AG08396 (cell line): ENCODE results near the gene TREML4.
"Not testable (repeated sequence)": the region's sequence is repeated elsewhere in the genome, so short reads cannot be mapped to it uniquely, and the experiment has no call there.

ENCODE experiments used
- DNase-seq: peaks from one replicate; pipeline ENCODE4 v3.0.0; 2012; ENCODE audit warnings: low spot score, mixed read lengths

Gene TREML4

DNA sequence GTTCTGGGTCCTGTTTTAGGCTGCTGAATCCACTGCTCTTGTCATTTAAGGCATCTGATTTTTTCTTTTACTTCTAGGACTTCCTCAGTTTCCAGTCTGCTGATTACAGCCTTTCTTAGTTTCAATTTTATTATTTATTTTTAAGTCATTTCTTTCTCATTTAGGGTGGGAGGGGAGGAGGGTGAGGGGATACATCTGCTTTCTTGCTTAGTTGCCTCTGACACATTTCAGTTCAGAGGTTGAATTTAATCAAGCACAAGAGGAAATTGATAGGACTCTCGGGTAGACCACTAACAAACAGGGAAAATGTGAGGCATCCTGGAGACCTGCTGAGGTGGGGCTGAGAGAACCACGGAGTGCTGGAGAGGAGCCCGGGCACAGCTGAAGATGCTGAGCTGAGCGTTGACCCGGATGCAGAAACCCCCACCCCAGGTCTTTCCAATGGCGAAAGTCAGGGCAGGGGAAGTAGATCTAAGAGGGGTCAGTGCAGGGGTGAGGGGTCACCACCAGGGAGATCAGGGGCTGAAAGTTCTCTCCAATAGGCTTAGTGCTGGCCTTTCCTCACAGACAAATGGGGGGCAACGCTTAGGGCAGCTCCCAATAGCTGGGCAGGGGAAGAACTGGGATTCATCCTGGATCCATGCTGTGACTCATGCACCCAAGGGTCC lies 19.6 kb upstream of the TREML4 start:
- DNase-seq = no peak

DNA sequence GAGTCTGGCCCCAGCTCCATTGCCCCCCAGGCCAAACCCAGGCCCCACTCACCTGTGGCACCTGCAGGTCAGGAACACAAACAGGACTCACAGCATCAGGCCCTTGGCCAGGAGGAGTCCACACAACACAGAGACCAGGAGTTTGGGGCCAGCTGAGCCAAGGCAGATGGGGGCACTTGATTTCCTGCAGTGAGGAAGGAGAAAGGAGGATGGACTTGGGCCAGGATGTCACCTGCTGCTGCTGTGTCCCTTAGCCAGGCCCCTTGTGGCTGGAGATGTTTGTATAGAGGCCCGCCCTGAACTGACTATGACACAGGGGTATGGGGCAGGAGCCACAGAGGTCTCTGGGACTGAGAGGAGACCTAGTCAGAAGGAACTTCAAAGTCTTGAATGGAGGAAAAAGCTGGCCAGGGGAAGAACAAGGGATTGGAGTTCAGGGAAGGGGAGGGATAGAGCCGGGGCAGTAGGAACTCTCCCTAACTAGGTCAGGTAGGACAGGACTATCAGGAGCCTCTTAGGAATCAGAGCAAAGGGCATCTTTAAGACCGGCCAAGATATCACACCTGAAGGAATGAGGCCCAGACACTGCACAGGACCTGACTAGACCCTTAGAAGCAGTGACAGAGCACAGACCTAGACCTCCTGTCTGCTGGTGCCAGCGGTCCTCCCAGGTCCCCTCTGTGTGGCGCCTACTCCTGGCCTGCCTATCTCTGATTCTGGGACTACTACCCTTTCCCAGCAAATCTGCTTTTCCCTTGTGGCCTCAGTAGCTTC lies 18.4 kb upstream of the TREML4 start:
- DNase-seq = no peak

DNA sequence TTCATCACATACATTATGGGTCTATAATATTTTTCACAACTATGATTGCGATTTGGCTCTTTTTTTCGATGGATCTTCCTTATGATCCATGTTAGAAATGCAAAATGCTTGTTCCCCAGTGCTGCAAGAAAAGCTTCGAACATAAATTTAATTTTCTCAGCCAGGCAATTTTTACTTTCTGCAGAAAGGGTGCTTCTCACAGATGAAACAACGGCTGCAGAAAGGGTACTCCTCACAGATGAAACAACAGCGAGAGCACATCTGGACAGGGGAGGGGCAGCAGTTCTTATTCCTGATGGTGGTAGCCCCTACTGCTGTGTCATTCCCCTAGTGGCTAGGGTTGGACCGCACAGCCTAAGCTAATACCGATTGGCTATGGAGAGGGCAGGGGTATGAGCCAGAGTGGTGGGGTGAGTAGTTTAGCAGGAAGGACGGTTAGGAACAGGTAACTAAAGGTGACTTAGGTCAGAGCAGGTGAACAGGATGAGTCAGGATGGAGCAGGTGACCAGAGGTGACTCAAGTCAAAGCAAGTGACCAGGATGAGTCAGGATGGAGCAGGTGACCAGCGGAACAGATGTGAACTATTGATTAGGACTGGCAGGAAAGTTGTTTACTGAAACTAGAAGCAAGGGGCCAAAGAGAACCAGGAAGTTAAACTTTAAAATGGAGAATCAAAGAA lies 13.4 kb upstream of the TREML4 start:
- DNase-seq = no peak

DNA sequence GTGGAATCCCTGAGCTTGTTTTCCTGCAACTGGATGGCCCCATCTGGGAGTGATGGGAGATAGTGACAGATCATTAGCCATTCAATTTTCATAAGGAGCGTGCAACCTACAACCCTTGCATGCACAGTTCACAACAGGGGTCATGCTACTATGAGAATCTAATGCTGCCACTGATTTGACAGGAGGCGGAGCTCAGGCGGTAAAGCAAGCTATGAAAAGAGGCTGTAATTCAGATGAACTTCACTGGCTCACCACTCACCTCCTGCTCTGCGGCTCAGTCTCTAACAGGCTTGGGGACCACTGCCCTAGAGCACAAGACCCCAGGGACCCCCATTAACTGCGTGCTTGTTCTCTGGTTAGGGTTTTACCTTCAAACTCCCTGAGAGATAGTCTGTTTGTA lies 12.4 kb upstream of the TREML4 start:
- DNase-seq = no peak

DNA sequence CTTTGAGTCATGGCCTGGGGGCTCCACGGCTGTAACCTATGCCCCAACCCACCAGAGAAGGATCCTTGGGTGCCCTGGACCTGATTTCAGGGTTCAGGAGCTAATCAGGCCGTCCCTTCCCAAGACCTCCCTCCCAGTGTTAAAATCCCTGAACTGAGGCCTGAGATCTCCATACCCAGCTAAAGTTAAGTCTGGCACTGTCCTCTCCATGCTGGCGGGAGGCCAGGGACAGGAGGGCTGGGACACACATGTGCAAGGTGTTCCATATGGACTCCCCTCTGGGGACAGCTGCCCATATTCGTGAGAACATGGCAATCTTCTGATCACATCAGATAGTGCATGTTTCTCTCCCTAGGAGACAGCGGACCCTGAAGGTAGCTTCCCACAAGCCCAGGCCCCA lies 11.5 kb upstream of the TREML4 start:
- DNase-seq = no peak

DNA sequence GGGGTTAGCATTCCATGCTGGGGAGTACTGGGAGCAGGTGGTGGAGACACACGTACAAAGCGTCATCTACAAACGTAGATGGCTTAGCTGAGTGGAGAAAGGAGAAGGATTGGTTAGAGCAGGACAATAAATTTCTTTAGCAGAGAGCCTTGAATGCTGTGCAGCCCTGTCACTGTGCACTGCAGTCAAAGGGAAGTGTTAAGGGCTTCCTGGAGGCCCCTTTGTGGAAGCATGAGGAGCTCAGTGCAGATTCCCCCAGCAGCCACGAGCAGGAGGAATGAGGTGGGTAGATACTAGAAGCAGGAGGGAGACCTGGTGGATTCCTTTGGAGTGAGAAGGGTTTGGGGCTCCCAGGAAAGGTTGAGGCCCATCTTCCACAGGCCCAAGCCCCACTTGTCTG lies 6.1 kb upstream of the TREML4 start:
- no peak for DNase-seq

DNA sequence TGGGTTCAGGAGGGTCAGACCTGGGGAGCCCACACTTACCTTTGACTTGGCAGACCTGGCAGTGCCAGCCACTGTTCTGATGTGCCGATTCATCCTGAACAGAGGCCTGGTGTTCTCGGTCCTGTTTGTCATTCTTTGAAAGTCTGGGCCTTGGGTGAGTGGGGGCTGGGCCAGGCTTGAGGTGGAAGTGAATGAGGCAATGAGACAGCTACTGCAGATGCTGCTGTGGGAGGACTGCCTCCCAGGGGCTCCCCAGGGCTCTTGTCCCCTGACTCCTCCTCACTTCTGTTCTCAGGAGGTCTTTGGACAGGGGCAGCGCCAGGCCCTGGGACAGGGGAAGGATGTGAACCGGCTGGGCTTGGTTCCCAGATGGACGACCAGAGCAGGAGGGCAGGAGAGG lies 5.6 kb upstream of the TREML4 start:
- DNase-seq = no peak

DNA sequence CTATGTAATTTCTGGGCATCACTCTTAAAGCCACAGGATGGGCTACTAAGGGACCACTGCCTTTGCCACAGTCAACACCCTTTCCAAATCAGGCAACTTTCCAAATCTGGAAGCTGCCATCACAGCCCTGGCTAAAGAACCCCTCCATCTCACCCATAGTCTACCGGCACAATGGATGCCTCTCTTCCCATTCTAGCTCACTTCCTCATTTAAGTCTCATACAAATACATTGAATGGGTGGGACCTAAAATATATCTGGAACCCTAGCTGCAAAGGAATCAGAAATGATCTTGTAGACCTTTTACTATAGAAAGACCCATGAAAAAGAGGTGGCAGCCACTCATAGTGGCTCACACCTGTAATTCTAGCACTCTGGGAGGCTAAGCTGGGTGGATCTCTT lies 3.3 kb upstream of the TREML4 start:
- no peak for DNase-seq

DNA sequence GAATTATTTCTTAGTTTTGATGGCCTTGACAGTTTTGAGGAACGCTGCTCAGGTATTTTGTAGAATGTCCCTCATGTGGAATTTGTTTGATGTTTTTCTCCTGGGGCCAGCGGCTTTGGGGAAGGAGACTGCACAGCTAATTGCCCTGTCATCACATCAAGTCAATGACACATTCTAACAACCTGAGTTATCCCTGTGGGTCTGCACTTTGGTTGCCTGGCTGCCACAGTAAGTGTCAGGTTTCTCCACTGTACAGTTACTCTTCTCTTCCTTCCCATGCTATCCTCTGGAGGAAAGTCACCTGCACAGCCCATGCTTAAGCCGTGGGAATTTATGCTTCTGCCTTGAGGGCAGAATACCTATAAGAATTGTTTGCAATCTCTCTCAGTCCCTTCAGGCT lies 1.4 kb upstream of the TREML4 start:
- no peak for DNase-seq

DNA sequence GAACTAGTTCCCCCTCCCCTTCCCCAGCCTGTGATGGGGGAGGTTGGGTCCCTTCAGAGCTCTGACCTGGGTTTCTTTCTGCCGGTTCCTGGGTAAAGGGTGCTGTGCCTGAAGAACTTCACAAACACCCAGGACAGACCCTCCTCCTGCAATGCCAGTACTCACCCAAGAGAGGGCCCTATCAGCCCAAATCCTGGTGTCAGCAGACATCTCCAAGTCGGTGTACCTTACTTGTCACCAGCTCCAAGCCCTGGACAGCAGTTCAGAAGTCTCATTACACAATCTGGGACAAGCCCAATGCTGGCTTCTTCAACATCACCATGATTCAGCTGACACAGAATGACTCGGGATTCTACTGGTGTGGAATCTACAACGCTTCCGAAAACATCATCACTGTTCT lies 467 bp downstream of the TREML4 start:
- DNase-seq = no peak

DNA sequence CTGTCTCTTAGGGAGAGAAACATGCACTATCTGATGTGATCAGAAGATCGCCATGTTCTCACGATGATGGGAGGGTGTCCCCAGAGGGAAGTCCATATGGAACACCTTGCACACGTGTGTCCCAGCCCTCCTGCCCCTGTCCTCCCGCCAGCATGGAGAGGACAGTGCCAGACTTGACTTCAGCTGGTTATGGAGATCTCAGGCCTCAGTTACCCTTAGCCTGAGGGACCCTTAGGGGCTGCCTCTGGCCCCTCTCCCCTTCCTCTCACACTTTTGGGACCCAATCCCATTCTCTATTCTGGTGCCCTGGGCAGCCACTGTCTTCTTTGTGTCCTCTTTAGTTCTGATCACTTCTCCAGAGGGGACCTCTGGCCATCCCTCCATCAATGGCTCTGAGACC lies 1.6 kb downstream of the TREML4 start:
- DNase-seq = no peak

DNA sequence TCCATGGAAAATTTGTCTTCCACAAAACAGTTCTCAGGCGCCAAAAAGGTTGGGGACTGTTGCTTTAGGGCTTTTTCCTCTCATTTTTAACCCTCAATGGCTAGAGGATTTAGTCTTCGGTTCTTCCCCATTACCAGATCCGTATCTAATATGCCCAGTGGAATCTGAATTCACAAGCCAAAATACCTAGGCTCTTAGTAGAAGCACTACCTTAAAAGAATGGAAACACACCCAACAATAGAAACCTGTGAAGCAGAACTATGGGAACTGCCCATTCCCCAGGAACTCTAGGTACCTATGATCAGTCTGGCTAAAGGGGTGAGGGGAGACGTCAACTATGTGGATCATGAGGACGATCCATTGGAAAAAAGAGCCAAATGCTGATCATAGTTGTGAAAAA lies 3.1 kb downstream of the TREML4 start:
- DNase-seq = no peak

DNA sequence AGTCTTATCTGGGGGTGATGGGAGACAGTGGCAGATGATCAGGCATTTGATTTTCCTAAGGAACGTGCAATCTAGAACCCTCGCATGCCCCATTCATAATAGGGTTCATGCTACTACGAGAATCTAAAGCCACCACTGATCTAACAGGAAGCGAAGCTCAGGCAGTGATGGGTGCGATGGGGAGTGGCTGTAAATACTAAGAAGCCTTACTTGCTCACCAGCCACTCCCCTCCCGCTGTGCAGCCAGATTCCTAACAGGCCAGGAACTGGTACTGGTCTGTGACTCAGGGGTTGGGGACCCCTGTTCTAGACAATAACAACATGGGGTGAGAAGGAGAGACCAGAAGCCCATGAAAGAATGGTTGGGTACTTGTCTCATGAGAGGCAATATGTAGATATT lies 4.5 kb downstream of the TREML4 start:
- no peak for DNase-seq

DNA sequence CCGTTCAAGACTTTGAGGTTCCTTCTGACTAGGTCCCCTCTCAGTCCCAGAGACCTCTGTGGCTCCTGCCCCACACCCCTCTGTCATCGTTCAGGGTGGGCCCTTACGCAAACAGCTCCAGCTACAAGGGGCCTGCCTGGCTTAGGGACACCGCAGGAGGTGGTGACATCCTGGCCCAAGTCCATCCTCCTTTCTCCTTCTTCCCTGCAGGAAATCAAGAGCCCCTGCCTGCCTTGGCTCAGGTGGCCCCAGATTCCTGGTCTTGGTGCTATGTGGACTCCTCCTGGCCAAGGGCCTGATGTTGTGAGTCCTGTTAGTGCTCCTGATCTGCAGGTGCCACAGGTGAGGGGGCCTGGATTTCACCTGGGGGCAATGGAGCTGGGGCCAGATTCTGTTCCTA lies 8.1 kb downstream of the TREML4 start:
- no peak for DNase-seq

DNA sequence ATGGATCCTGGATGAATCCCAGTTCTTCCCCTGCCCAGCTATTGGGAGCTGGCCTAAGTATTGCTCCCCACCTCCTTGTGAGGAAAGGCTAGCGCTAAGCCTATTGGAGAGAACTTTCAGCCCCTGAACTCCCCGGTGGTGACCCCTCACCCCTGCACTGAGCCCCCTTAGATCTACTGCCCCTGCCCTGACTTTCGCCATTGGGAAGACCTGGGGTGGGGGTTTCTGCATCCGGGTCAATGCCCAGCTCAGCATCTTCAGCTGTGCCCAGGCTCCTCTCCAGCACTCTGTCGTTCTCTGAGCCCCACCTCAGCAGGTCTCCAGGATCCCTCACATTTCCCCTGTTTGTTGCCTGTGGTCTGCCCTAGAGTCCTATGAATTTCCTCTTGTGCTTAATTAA lies 9.0 kb downstream of the TREML4 start:
- DNase-seq = no peak

DNA sequence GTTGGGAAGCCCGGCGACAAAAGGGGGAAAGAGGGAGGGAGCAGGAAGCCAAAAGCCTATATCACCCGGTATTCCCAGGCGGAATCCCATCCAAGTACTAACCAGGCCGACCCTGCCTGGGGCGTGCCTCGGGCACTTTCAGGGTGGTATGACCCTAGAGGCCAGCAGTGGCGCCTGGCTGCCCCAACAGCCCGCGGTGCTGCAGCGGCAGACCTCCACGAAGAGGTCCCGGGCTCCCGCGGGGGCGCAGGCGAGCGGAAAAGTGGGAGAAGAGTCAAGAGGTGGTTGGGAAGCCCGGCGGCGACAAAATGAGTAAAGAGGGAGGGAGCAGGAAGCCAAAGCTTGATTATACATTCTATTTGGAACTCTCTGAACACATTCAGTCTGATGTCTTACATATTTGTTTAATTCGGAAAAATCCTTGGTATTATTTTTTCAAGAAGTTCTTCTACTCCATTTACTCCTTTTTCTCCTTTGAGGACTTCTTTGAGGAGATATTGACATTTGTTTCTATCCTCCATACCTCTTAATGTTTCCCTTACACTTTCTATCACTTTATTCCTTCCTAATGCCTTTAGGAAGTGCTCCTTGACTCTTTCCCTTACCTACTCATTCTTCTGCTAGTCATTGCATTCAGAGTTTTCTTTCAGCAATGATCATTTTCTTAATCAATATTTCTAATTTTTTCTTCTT lies 11.5 kb downstream of the TREML4 start:
- DNase-seq = no peak

DNA sequence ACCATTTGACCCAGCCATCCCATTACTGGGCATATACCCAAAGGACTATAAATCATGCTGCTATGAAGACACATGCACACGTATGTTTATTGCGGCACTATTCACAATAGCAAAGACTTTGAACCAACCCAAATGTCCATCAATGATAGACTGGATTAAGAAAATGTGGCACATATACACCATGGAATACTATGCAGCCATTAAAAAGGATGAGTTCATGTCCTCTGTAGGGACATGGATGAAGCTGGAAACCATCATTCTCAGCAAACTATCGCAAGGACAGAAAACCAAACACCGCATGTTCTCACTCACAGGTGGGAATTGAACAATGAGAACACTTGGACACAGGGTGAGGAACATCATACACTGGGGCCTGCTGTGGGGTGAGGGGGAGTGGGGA lies 18.4 kb downstream of the TREML4 start:
- DNase-seq = not testable (repeated sequence)

DNA sequence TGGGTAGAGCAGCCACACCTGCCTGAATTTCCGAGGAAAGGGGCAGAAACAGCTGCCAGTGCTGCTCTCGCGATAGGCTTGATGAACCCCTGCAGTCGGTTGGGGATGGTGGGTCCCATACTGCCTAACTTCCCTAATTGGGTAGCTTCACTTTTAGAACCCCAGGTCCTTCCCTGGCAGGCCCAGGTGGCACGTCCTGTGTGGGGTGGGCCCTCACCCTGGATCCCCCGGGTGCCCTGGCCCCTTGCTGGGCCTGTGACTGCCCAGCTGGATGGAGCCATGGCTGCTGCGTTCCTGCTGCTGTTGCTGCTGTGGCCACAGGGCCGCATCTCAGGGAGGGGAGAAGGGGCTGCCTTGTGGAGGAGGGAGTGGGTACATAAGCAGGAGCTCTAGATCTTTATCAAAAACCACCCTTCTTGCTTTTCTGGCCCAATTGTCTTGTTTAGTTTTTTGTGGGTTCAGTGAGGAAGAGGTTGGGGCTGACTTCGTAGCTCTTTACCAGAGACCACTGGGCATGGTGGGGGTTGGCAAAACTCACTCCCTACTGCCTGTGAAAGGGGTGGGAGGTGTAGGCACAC lies 19.2 kb downstream of the TREML4 start:
- no peak for DNase-seq

DNA sequence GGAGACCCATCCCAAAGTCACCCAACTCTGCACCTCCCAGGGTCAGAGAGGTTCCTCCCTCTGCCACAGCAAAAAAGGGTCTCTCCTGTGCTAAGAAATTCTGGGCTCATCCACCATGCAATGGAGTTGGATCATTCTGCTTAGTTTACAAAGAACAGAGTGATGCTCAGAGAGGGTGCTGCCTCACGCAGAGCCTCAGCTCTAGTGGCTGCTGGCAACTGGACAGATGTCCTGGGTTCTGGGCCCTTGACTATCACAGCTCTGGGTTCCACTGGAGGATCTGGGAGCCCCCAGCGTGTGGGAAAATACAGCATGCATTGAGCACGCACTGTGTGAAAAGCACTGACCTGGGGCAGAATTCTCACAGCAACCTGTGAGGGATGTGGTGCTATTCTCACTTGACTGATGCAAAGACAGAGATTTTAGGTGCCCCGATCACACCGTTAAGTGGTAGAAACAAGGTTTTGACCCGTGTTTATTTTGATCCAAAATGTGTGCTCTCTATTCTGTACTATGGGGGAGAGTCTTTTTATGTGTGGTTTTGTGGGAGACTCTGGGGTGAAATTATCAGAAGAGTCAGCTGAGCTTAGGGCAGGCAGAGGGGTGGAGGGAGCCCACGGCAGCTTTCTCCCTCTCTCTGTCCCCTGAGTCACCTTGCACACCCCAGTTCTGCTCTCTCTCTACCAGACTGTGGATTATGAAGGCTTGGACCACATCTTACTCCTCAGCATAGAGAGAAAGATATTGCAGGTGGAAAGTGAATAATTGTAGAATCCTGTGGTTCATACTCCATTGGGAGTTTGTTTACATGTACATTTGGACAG lies 19.9 kb downstream of the TREML4 start:
- DNase-seq = no peak

DNA sequence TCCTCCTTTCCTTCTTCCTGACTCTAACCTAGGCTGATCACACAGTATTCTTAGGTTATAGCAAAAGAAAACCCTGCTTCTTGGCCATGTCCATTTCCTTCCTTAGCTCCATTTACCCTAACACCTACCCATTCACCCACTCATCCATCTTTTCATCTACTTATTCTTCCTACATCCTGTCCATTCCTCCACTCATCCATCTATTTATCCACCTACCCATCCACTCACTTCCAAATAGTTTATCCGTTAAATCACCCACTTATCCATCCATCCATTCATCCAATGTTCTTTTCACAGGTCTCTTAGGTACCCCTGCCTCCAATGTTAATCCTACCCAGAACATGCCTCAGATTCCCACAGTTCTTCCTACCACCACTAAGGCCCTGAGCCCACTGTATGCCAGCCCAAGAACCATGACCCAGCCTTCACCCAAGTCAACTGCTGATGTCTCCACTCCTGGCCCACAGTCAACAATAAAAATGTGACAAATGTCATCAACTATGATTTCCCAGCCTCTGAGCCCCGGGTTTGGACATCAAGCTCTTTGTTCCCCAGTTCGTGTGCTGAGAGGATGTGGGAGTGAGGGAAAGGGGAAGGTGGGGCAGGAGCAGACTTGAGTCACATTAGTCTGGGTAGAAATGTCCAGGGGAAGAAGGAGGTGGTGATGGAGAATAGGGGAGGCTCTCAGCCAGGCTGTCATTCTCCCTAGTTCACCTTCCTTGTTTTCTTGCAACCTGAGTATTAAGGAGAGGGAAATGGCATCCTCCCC lies 24.4 kb downstream of the TREML4 start:
- DNase-seq = no peak

DNA sequence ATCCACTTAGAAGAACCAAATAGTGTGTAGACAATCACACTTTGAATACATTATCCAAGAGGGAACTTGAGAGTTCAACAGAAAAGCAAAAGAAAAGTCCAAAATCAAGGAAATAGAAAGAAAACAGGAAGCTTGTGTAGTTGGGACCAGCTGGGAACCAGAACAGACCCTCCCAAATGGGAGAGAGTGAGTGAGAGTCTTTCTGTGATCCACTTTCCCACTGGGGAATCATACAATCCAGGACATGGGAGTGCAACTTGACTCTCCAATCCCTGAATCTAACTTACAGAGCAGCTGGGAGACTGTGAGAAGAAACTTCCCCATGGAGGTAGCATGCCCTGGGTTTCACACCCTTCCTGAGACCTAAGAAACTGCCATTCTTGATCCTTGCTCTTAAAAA lies 27.0 kb downstream of the TREML4 start:
- no peak for DNase-seq
